H1 (cell line): ENCODE results near the gene ST3GAL2. TPM values are rescaled to one million over a fixed set of nuclear protein-coding genes. Genes with fewer than 3 reads are reported as not detected.

Experiments
- ATF3 ChIP-seq: IDR thresholded peaks from 2 replicates; pipeline ENCODE4 v1.6.1; 2011; ENCODE audit warnings: low read depth, mild to moderate bottlenecking, low read length; ENCODE audit not compliant: insufficient read depth
- BRCA1 ChIP-seq: IDR thresholded peaks from 2 replicates; pipeline ENCODE4 v1.6.1; 2012; ENCODE audit warnings: low read depth, low read length, improper control_type of control experiment
- JUN ChIP-seq: IDR thresholded peaks from 2 replicates; pipeline ENCODE4 v1.6.1; 2011; ENCODE audit warnings: low read depth, mild to moderate bottlenecking, improper control_type of control experiment, low read length
- RXRA ChIP-seq: IDR thresholded peaks from 2 replicates; pipeline ENCODE4 v1.6.1; 2011; ENCODE audit warnings: low read depth, mild to moderate bottlenecking, low read length, moderate library complexity; ENCODE audit not compliant: insufficient read depth
- SAP30 ChIP-seq: fragments of 300-600 bp; sonication (generic); IDR thresholded peaks from 2 replicates; pipeline ENCODE4 v1.7.1; 2012; ENCODE audit warnings: low read length, moderate library complexity, mild to moderate bottlenecking, inconsistent platforms; ENCODE audit not compliant: insufficient read depth, insufficient replicate concordance
- SUZ12 ChIP-seq: fragments of 200-600 bp; sonication (generic); IDR thresholded peaks from 2 replicates; pipeline ENCODE4 v1.6.1; 2012; ENCODE audit warnings: mild to moderate bottlenecking, inconsistent platforms, low read length, moderate library complexity, mixed read lengths
- USF2 ChIP-seq: IDR thresholded peaks from 2 replicates; pipeline ENCODE4 v1.6.1; 2011; ENCODE audit warnings: low read length, improper control_type of control experiment
- ZNF274 ChIP-seq: IDR thresholded peaks from 2 replicates; pipeline ENCODE4 v1.7.0; 2012; ENCODE audit warnings: low read length, borderline replicate concordance; ENCODE audit errors: extremely low read depth
- polyA plus RNA-seq, 7 experiments: library from polyadenylated mRNA; depleted of rRNA in 3 of 7; stranded (reverse) in 5 of 7; unstranded in 2 of 7; fragments of >200 nt in 5 of 7; fragments of 200-250 nt in 2 of 7; gene quantifications; 1 replicate in 5 of 7; 2 replicates in 1 of 7; 4 replicates in 1 of 7; pipeline versions ENCODE4 v1.2.1 to v1.2.3, GENCODE V29; 2011 to 2013; ENCODE audit warnings: missing spikeins in 2 of 7, mixed read lengths in 2 of 7
- total RNA-seq: library from RNA; stranded (reverse); fragmentation: NEBNext Ultra II Directional; extraction: Animal tissue kit (Norgen Biotek cat#: 25700); gene quantifications from 2 replicates; pipeline ENCODE4 v1.2.1, GENCODE V29; 2021

ST3GAL2 gene
- total and polyA plus RNA-seq, 2 of the 8 experiments (the other 6 are each of a cell fraction or from before 2014, with no cell fraction given) = 14.4 to 39.7 TPM

- TF ChIP-seq USF2 = no peak
- TF ChIP-seq RXRA = no peak
- TF ChIP-seq ATF3 = no peak
- no peak for TF ChIP-seq SAP30
- no peak for TF ChIP-seq BRCA1
- TF ChIP-seq ZNF274 = no peak
- no peak for TF ChIP-seq SUZ12
- TF ChIP-seq JUN = no peak
Measured at GRCh38 chr16:70468776-70469525, 30.1 kb upstream of the ST3GAL2 start (continued).
